DMS114 treated with DMSO at 0.1 percent for 48 hours (cell line): ENCODE measurements around the gene AHDC1.

ENCODE experiments used
- DNase-seq: peaks from one replicate; lab custom pipeline; 2025; ENCODE audit not compliant: unreplicated experiment; lab: John Stamatoyannopoulos, UW

The AHDC1 gene

GRCh38 chr1:27491748-27492700 is 111.9 kb downstream of the AHDC1 start:
- no peak for DNase-seq

- peak; percentile 94 for DNase-seq
Measured at GRCh38 chr1:27489973-27490741, 113.8 kb downstream of the AHDC1 start, which contains the start of gene WASF2. Gene WASF2, minus strand, starts transcription at chr1:27490167. Its CDS starts 61,277 bp downstream, at chr1:27428890.

- no peak for DNase-seq
Measured at GRCh38 chr1:27489501-27489972, 114.4 kb downstream of the AHDC1 start.

DNA sequence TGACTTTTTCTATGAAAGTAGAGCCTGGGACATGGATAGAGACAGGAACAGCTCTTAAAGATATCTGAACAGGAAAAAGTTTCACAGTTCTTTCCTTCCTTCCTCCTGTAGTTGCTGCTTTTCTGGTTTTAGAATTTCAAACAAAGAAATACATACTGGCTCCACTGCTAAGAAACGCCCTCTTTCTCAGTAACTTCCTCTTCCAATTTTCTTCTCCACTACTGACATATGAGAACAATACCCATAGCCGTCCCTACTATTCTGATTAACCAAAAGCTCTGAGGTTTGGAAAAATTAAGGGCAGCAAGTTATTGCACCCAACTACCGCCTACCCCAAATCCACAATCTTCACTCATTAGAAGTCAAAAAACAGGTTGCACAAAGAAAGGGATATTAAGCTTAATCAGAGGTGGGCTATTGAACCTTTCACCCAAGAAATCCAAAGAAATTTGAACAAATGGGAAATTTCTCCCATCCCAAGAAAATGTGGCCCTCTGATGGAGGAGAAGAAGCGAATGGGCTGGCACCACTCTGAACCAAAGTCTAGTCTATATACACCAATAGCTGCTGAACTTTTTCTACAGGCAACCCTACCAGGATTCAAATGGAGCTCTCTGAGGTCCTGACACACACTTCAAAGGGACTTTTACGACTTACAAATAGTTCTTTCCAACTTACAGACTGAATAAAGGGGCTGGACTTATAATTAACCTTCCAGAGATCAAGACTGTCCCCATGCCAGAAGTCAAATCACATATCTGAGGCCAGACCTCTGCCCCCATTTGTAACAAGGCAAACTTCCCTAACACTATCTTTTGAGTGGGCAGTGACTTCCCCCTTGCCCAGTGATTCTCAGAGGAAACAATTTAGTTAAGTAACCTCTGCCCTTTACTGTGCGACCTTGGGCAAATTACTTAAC is 115.7 kb downstream of the AHDC1 start:
- DNase-seq = peak; percentile 37

- no peak for DNase-seq
Measured at GRCh38 chr1:27485363-27485762, 118.6 kb downstream of the AHDC1 start.
